HG03378 (cell line): ENCODE results near the gene MARF1.
"Not testable (repeated sequence)": the region's sequence is repeated elsewhere in the genome, so short reads cannot be mapped to it uniquely, and the experiment has no call there.

Experiments used
- ATAC-seq: cut with Tn5 transposase; IDR thresholded peaks from one replicate; pipeline ENCODE4 v1.9.1; 2021; ENCODE audit warnings: mild to moderate bottlenecking, moderate library complexity; ENCODE audit not compliant: unreplicated experiment

The MARF1 gene

GRCh38 chr16:15652293-15653001, 9.5 kb upstream of the MARF1 start:
- ATAC-seq = no peak

DNA sequence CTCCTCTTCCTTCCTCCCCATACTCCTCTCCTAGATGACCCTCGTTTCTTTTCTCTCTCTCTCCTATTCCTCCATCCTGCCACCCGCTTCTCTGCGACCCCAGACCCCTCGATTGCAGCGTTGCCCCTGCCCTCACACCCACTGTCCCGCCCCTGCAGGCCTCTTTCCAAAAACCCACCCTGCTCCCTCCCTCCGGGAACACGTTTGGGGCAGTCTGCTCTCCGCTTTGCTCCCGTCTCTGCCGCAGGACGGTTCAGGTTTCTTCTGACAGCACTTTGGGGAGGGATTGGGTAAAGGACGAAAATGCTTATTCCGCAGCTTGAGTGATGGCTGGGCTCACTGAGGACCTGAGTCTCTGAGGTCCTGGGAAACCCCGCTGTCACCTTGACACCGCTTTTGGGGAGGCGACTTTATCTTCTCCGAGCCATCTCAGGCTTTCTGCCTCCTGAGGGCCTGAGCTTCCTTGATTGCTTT, 7.8 kb upstream of the MARF1 start:
- ATAC-seq = peak; percentile 36

GRCh38 chr16:15650019-15650697, 7.2 kb upstream of the MARF1 start, which contains the start of gene NDE1:
Gene NDE1 (plus strand): TSS chr16:15650245. CDS start chr16:15664779, 14,534 bp downstream.
- ATAC-seq = peak; percentile 60

DNA sequence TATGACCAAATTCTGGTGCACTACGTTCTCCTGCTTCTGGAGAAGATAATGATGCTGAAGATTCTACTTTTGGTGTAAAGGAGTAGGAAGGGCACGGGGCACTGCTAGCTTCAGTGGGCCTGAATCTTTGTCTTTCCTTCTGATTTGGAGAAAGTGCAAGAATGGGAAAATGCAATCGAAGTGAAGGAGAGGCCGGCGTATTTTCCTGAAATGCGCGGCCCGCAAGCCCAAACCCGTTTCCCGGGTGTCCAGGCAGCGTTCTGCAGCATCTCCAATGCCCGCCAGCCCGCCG, 6.7 kb upstream of the MARF1 start:
- ATAC-seq = no peak

DNA sequence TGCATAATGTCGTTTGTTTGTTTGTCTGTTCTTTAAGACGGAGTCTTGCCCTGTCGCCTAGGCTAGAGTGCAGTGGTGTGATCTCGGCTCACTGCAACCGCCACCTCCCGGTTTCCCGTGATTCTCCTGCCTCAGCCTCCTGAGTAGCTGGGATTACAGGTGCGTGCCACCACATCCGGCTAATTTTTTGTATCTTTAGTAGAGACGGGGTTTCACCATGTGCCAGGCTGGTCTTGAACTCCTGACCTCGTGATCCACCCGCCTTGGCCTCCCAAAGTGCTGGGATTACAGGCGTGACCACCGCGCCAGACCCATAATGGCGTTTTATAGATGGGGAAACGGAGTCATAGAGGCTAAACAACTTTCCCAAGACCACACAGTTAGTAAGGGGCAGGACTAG, 6.4 kb upstream of the MARF1 start:
- ATAC-seq = not testable (repeated sequence)

- ATAC-seq = no peak
These were observed 5.3 kb upstream of the MARF1 start for GRCh38 chr16:15648135-15648730.

DNA sequence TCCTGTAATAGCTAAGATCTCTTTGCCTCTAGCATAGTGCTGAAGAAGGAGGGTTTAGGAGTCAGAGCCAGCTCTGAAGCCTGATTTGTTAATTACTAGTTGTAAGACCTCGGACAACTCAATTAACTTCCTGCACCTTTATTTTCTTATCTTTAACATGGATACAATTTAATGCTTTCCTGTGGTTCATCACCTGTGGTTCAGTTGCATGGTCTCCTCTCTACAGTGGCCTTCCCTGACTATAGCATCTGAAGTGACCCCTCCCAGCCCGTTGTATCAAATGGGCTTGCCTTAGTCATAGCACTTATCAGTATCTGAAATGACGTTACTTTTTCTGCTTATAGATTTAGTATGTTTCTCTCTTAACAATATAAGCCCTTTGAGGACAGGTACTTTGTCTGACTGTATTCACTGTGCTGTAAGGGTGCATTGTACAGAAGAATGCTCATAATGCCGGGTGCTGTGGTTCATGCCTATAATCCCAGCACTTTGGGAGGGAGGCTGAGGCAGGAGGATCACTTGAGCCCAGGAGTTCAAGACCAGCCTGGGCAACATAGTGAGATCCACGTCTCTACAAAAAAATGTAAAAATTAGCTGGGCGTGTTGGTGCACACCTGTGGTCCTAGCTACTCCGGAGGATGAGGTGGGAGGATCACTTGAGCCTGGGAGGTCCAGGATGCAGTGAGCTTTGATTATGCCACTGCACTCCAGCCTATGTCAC, 4.5 kb upstream of the MARF1 start:
- no peak for ATAC-seq

GRCh38 chr16:15646557-15647293, 3.8 kb upstream of the MARF1 start:
- not testable (repeated sequence) for ATAC-seq

DNA sequence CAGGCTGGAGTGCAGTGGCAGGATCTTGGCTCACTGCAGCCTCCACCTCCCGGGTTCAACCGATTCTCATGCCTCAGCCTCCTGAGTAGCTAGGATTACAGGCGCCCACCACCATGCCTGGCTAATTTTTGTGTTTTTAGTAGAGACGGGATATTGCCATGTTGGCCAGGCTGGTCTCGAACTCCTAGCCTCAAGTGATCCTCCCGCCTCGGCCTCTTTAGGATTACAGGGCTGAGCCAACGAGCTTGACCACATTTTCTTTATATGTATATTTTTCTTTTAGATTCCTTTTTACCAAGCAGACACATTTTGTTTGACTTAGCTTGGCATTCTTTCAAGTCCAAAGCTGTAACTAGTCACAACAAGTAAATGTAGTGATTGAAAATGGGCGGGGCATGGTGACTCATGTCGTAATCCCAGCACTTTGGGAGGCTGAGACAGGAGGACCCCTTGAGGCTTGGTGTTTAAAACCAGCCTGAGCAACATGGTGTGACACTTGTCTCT, 2.1 kb upstream of the MARF1 start:
- not testable (repeated sequence) for ATAC-seq

- no peak for ATAC-seq
These were observed 1.5 kb upstream of the MARF1 start for GRCh38 chr16:15644267-15644961.

GRCh38 chr16:15643946-15644250, 944 bp upstream of the MARF1 start:
- no peak for ATAC-seq

DNA sequence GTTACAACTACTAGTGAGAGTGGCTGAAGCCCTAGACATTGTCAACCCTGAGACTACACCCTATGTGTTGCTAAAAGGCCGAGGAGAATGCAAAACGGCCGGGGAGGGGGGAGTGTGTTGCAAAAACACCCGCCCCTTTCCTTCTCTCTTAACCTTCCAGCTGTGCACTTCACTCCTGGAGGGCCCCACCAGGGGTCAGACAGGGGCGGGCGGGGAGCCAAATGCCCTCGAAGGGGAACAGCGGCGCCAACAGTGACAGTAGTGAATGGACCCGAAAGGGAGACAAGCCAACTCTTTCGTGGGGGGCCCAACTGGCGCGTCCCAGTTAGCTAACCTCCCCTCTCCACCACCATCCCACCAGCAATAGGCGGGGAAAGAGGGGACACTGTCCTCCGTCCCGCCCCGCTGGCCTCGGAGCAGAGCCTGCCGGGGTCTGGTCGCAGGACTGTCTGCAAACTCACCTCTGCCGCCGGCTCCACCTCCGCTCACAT, 352 bp downstream of the MARF1 start:
- peak; percentile 48 for ATAC-seq

GRCh38 chr16:15641753-15642556, 999 bp downstream of the MARF1 start:
- no peak for ATAC-seq

DNA sequence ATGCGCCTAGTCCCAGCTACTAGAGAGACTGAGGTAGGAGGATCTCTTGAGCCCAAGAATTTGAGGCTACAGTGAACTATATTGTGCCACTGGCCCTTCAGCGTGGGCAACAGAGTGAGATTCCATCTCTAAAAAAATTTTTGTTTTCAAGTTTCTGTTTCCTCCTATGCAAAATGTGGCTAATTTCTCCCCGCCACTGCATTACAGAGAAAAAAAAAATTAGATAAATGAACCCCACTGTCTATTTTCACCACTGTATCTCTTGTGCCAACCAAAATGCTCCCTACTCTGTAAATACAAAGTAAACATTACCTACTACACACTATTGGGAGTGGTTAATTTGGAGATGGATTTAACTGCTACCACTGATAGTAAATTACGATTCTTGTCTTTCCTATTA, 2.0 kb downstream of the MARF1 start:
- ATAC-seq = no peak

DNA sequence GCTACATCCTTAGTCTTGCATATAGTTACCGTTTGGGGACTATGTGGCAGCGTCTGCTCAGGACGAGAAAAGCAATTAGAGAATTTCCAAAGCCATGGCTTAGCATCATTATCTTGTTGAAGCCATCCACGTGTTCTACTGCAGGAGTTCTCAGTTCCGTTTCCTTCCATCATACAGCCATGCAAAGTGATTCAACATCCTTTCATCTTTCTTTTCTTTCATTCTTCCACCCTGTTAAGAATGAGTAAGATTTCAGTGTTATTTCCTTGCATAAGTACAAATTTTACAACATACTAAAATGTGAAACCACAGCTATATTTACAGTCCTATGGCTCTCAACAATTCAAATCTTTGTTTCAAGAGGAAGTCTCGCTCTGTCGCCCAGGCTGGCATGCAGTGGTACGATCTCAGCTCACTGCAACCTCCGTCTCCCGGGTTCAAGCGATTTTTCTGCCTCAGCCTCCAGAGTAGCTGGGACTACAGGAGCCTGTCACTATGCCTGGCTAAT, 3.8 kb downstream of the MARF1 start:
- ATAC-seq = peak; percentile 20

- no peak for ATAC-seq
These were observed 6.5 kb downstream of the MARF1 start for GRCh38 chr16:15636392-15636873.

GRCh38 chr16:15635926-15636325, 7.0 kb downstream of the MARF1 start:
- ATAC-seq = no peak

GRCh38 chr16:15631730-15632409, 11.1 kb downstream of the MARF1 start:
- ATAC-seq = no peak
